Astrocyte (in vitro differentiated cells and primary cell): Measurements from ENCODE around the gene NTM.

Source experiments
- EZH2 ChIP-seq: IDR thresholded peaks from 2 replicates; pipeline ENCODE4 v1.6.1; 2012; ENCODE audit warnings: mild to moderate bottlenecking, low read length, inconsistent platforms; ENCODE audit not compliant: insufficient read depth
- TF ChIP-seq, protein P1 (sequence below): IDR thresholded peaks from 2 replicates; pipeline ENCODE4 v1.5.1; 2011; ENCODE audit warnings: low read depth, mild to moderate bottlenecking, inconsistent platforms, low read length, moderate library complexity; ENCODE audit not compliant: insufficient read depth

DNA sequence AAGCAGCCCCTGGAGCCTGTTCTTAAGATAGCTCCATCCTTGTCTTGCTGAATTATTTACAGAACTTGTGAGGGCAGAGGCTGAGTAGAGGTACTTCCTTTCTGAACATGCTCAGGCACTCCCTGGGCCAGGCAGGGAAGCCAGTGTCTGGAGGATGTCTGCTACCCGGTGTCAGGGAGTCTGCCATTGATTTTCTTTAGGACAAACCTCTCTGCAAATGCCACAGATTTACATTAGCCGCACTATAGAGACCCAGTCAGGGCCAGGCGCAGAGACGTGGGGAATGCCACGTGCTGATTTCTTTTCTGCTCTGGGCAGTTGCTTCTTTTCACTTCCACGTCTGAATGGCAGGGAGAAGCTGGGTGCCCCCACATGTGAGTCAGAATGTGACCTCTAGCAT is 585.5 kb downstream of the NTM start:
- TF ChIP-seq, protein P1, sequence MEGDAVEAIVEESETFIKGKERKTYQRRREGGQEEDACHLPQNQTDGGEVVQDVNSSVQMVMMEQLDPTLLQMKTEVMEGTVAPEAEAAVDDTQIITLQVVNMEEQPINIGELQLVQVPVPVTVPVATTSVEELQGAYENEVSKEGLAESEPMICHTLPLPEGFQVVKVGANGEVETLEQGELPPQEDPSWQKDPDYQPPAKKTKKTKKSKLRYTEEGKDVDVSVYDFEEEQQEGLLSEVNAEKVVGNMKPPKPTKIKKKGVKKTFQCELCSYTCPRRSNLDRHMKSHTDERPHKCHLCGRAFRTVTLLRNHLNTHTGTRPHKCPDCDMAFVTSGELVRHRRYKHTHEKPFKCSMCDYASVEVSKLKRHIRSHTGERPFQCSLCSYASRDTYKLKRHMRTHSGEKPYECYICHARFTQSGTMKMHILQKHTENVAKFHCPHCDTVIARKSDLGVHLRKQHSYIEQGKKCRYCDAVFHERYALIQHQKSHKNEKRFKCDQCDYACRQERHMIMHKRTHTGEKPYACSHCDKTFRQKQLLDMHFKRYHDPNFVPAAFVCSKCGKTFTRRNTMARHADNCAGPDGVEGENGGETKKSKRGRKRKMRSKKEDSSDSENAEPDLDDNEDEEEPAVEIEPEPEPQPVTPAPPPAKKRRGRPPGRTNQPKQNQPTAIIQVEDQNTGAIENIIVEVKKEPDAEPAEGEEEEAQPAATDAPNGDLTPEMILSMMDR, result no peak
- no peak for TF ChIP-seq EZH2
